IMR-90 (cell line): ENCODE measurements around the gene GANC. TPM values are rescaled to one million over a fixed set of nuclear protein-coding genes. Genes with fewer than 3 reads are reported as not detected.
A peak's percentile ranks its signal among the peaks of the same experiment; 100 is the strongest.

Source experiments
- ATAC-seq: fragments of 200-7000 bp; cut with Tn5 transposase; 2 replicates; pipeline ENCODE4 v1.9.1; 2020; ENCODE audit warnings: low read depth, mild to moderate bottlenecking, moderate library complexity
- BruUV-seq: library from RNA; stranded (reverse); fragments of 400-500 nt; replicated peaks from 2 replicates; lab custom pipeline; 2021; lab: Mats Ljungman, UMichigan
- CTCF ChIA-PET: fragments of 300-600 bp; formaldehyde crosslinking; extraction: SDS; loops from one replicate; lab custom pipeline; 2021; ENCODE audit warnings: antibody characterized with exemption; lab: Yijun Ruan, JAX
- POLR2A ChIA-PET: fragments of 300-600 bp; sonication (Branson Sonifier 250); formaldehyde crosslinking; loops from one replicate; lab custom pipeline; 2022; ENCODE audit warnings: antibody characterized with exemption; ENCODE audit not compliant: unreplicated experiment; lab: Charles Lee
- DNase-seq: peaks from one replicate; pipeline ENCODE4 v3.0.0; 2013
- H2AFZ ChIP-seq: replicated peaks from 2 replicates; pipeline ENCODE3; 2013; ENCODE audit warnings: low read length, mild to moderate bottlenecking; ENCODE audit not compliant: poor library complexity
- H2AK5ac ChIP-seq: 2 replicates; pipeline ENCODE4 v1.6.1; 2013; ENCODE audit warnings: low read depth, low read length, inconsistent platforms
- H2AK9ac ChIP-seq: replicated peaks from 2 replicates; pipeline ENCODE3; 2013; ENCODE audit warnings: mild to moderate bottlenecking, low read depth, low read length, moderate library complexity; ENCODE audit not compliant: poor library complexity
- H2BK120ac ChIP-seq: 2 replicates; pipeline ENCODE4 v1.6.1; 2013; ENCODE audit warnings: low read depth, low read length, inconsistent platforms
- H2BK15ac ChIP-seq: 3 replicates; pipeline ENCODE4 v1.6.1; 2013; ENCODE audit warnings: low read depth, low read length, inconsistent platforms
- H2BK20ac ChIP-seq: 2 replicates; pipeline ENCODE4 v1.6.1; 2013; ENCODE audit warnings: low read depth, mild to moderate bottlenecking, inconsistent platforms, low read length, moderate library complexity
- H2BK5ac ChIP-seq: 2 replicates; pipeline ENCODE4 v1.6.1; 2013; ENCODE audit warnings: mild to moderate bottlenecking, low read depth, low read length, inconsistent platforms; ENCODE audit not compliant: poor library complexity, severe bottlenecking
- H3K14ac ChIP-seq: replicated peaks from 2 replicates; pipeline ENCODE4 v1.6.1; 2013; ENCODE audit warnings: low read depth, low read length, inconsistent platforms
- H3K18ac ChIP-seq: 2 replicates; pipeline ENCODE4 v1.6.1; 2013; ENCODE audit warnings: low read depth, low read length, control low read depth
- H3K23ac ChIP-seq: 2 replicates; pipeline ENCODE4 v1.6.1; 2013; ENCODE audit warnings: low read depth, low read length, inconsistent platforms
- H3K27ac ChIP-seq: 2 replicates; pipeline ENCODE4 v1.5.1; 2013; ENCODE audit warnings: mild to moderate bottlenecking, control low read depth, low read length; ENCODE audit not compliant: insufficient read depth
- H3K27me3 ChIP-seq: 2 replicates; pipeline ENCODE4 v1.6.1; 2013; ENCODE audit warnings: low read length; ENCODE audit not compliant: control insufficient read depth, insufficient read depth
- H3K36me3 ChIP-seq: 2 replicates; pipeline ENCODE4 v1.6.1; 2013; ENCODE audit warnings: low read length, mixed read lengths; ENCODE audit not compliant: control insufficient read depth, insufficient read depth
- H3K4ac ChIP-seq: 2 replicates; pipeline ENCODE4 v1.6.1; 2013; ENCODE audit warnings: low read depth, low read length, inconsistent platforms
- H3K4me1 ChIP-seq: 2 replicates; pipeline ENCODE4 v1.6.1; 2013; ENCODE audit warnings: low read length, mixed read lengths; ENCODE audit not compliant: control insufficient read depth, insufficient read depth
- H3K4me2 ChIP-seq: 2 replicates; pipeline ENCODE4 v1.6.1; 2013; ENCODE audit warnings: low read depth, mild to moderate bottlenecking, control low read depth, low read length, moderate library complexity
- H3K4me3 ChIP-seq: 2 replicates; pipeline ENCODE4 v1.5.1; 2013; ENCODE audit warnings: low read depth, mild to moderate bottlenecking, control low read depth, low read length, moderate library complexity; ENCODE audit not compliant: insufficient read depth
- H3K56ac ChIP-seq: 2 replicates; pipeline ENCODE4 v1.6.1; 2013; ENCODE audit warnings: low read length, inconsistent platforms; ENCODE audit not compliant: insufficient read depth; ENCODE audit errors: extremely low read depth
- H3K79me1 ChIP-seq, 2 experiments: 2 replicates each; pipeline ENCODE4 v1.6.1; 2013; ENCODE audit warnings: low read length in 2 of 2, inconsistent platforms in 1 of 2, low read depth in 1 of 2
- H3K9ac ChIP-seq: 2 replicates; pipeline ENCODE4 v1.6.1; 2013; ENCODE audit warnings: low read depth, low read length, control low read depth
- H3K9me1 ChIP-seq: 2 replicates; pipeline ENCODE4 v1.6.1; 2013; ENCODE audit warnings: low read length, inconsistent platforms; ENCODE audit not compliant: insufficient read depth
- H3K9me3 ChIP-seq: 2 replicates; pipeline ENCODE4 v1.6.1; 2013; ENCODE audit warnings: low read length; ENCODE audit not compliant: control insufficient read depth, insufficient read depth
- H4K20me1 ChIP-seq: 2 replicates; pipeline ENCODE4 v1.6.1; 2013; ENCODE audit warnings: low read length, inconsistent platforms; ENCODE audit not compliant: insufficient read depth
- H4K5ac ChIP-seq: 2 replicates; pipeline ENCODE4 v1.6.1; 2013; ENCODE audit warnings: mild to moderate bottlenecking, low read depth, low read length, control low read depth
- H4K8ac ChIP-seq, 2 experiments: 2 replicates each; pipeline ENCODE4 v1.6.1; 2013; ENCODE audit warnings: low read depth in 2 of 2, low read length in 2 of 2, control low read depth in 1 of 2, inconsistent platforms in 1 of 2
- H4K91ac ChIP-seq: 2 replicates; pipeline ENCODE4 v1.6.1; 2013; ENCODE audit warnings: low read depth, low read length, inconsistent platforms; ENCODE audit not compliant: insufficient read depth
- BHLHE40 ChIP-seq: fragments of 150-350 bp; IDR thresholded peaks from 2 replicates; pipeline ENCODE4 v1.6.1; 2016; ENCODE audit warnings: mild to moderate bottlenecking, low read depth, low read length
- CEBPB ChIP-seq: IDR thresholded peaks from 2 replicates; pipeline ENCODE4 v1.6.1; 2012; ENCODE audit warnings: low read depth, low read length, improper control_type of control experiment
- CHD1 ChIP-seq: IDR thresholded peaks from 2 replicates; pipeline ENCODE4 v1.6.1; 2012; ENCODE audit warnings: low read depth, low read length, improper control_type of control experiment
- CTCF ChIP-seq: conservative IDR thresholded peaks from 2 replicates; pipeline ENCODE4 v1.5.1; 2012; ENCODE audit warnings: mild to moderate bottlenecking, low read depth, low read length, improper control_type of control experiment
- ELK1 ChIP-seq: fragments of 150-350 bp; IDR thresholded peaks from 2 replicates; pipeline ENCODE4 v1.6.1; 2016; ENCODE audit warnings: low read depth, mild to moderate bottlenecking, low read length, moderate library complexity, borderline replicate concordance
- FOS ChIP-seq: fragments of 150-350 bp; IDR thresholded peaks from 2 replicates; pipeline ENCODE4 v1.6.1; 2016; ENCODE audit warnings: low read depth, low read length
- MAFK ChIP-seq: IDR thresholded peaks from 2 replicates; pipeline ENCODE4 v1.6.1; 2012; ENCODE audit warnings: low read depth, low read length, improper control_type of control experiment
- MAZ ChIP-seq: IDR thresholded peaks from 2 replicates; pipeline ENCODE4 v1.6.1; 2012; ENCODE audit warnings: low read depth, mild to moderate bottlenecking, low read length, improper control_type of control experiment, moderate library complexity, borderline replicate concordance
- POLR2A ChIP-seq: IDR thresholded peaks from 2 replicates; pipeline ENCODE4 v1.6.1; 2012; ENCODE audit warnings: mild to moderate bottlenecking, low read depth, low read length
- RAD21 ChIP-seq: IDR thresholded peaks from 2 replicates; pipeline ENCODE4 v1.6.1; 2012; ENCODE audit warnings: low read length, improper control_type of control experiment
- RFX5 ChIP-seq: IDR thresholded peaks from 2 replicates; pipeline ENCODE4 v1.8.0; 2012; ENCODE audit warnings: low read depth, mild to moderate bottlenecking, low read length, moderate library complexity
- SMC3 ChIP-seq: fragments of 150-350 bp; IDR thresholded peaks from 2 replicates; pipeline ENCODE4 v1.6.1; 2016; ENCODE audit warnings: low read depth, mild to moderate bottlenecking, antibody characterized with exemption, low read length, moderate library complexity
- USF2 ChIP-seq: fragments of 150-350 bp; IDR thresholded peaks from 2 replicates; pipeline ENCODE4 v1.6.1; 2017; ENCODE audit warnings: mild to moderate bottlenecking, antibody characterized with exemption, low read length, low read depth
- WGBS, 2 experiments: methylation state at CpG; one replicate each; pipeline versions ENCODE4 v1.1.5 to v1.1.7; 2013; ENCODE audit warnings: missing lambda C conversion rate in 2 of 2; ENCODE audit not compliant: insufficient read length in 1 of 2; ENCODE audit errors: extremely low coverage in 2 of 2; 5-methylcytosine and 5-hydroxymethylcytosine counted together
- dilution Hi-C: fragments of 300-500 bp; cut with HindIII; formaldehyde crosslinking; loops from one replicate; pipeline ENCODE4 v1.14.3; 2018; ENCODE audit warnings: low sequenced_read_pairs; ENCODE audit not compliant: unreplicated experiment
- in situ Hi-C: fragments of 300-500 bp; cut with MboI; formaldehyde crosslinking; loops from 3 replicates; pipeline ENCODE4 v1.14.3; 2019; ENCODE audit warnings: low sequenced_read_pairs, inconsistent platforms, mixed read lengths
- intact Hi-C: fragments of 100-400 bp; cut with micrococcal nuclease; formaldehyde crosslinking; loops from 2 replicates; pipeline ENCODE4 v1.10.0; 2022
- polyA plus RNA-seq, 3 experiments: library from polyadenylated mRNA; depleted of rRNA; stranded (reverse); fragments of >200 nt; gene quantifications; 2 replicates each; pipeline ENCODE4 v1.2.3, GENCODE V29; 2012; ENCODE audit warnings: low replicate concordance in 1 of 3
- total RNA-seq: library from RNA; depleted of rRNA; stranded (reverse); fragments of >200 nt; gene quantifications from 2 replicates; pipeline ENCODE4 v1.2.3, GENCODE V29; 2012

GANC gene
- total and polyA plus RNA-seq, 2 of the 4 experiments (the other 2 are of a cell fraction) = 7.1 to 19.2 TPM

GRCh38 chr15:42273900-42274701 lies 1.1 kb downstream of the GANC start:
- Histone ChIP-seq H4K20me1 (no peaks in the 10 kb centered on the region; the same call in 1 of the 2 replicates), H2AK9ac (peak overlapping the region; percentile 97), H3K23ac (peak overlapping the region; percentile 85), H3K27me3 (no peaks in the 10 kb centered on the region), H2BK120ac (peak overlapping the region; percentile 78), H2BK20ac (peak overlapping the region; percentile 35; the same call in 1 of the 2 replicates), H3K79me1 (peaks cover 8 to 17% of the 10 kb centered on the region in 2 experiments; a peak in 3 of 4 replicates), H3K14ac (peak overlapping the region; percentile 88), H3K27ac (peak overlapping the region; percentile 90), H3K18ac (peak overlapping the region; percentile 73), H2AFZ (peak overlapping the region; percentile 97), H3K4me1 (peaks cover 5% of the 10 kb centered on the region; the same call in 1 of the 2 replicates), H3K9me1 (peaks cover under 1% of the 10 kb centered on the region; the same call in 1 of the 2 replicates), H3K4me2 (peak overlapping the region; percentile 83), H3K4ac (peak overlapping the region; percentile 97), H4K5ac (peak overlapping the region; percentile 76), H4K91ac (peak overlapping the region; percentile 92), H2BK5ac (peak overlapping the region; percentile 91), H3K9ac (peak overlapping the region; percentile 89), H3K36me3 (peaks cover under 1% of the 10 kb centered on the region; the same call in 1 of the 2 replicates), H2BK15ac (peak overlapping the region; percentile 41), H3K56ac (peak overlapping the region; percentile 94), H4K8ac (peak overlapping the region; percentile 90 to 96), H3K9me3 (no peaks in the 10 kb centered on the region), H3K4me3 (peak overlapping the region; percentile 78), H2AK5ac (peak overlapping the region; percentile 79)
- ATAC-seq (peak; percentile 3), DNase-seq (peak; percentile 67)
- CTCF ChIA-PET = no interaction called here
- dilution Hi-C loops = no loop called here
- BruUV-seq = TSS peak; percentile 84
- POLR2A ChIA-PET = interaction anchor here (0.5 to 1.0 kb wide), 5 partner anchors 8 to 211 kb away, joined by 3 to 4 read pairs (median 3); no protein-coding TSS in a partner anchor
- in situ Hi-C loops = no loop called here
- intact Hi-C loops = loop anchor here (1.0 to 10.0 kb wide), 3 partner anchors 111 to 181 kb away; no protein-coding TSS in a partner anchor
- WGBS, 2 experiments = 5% methylated on average over 4 of the region's 27 CpGs; no CpG with 5 or more reads in 1 of the 2 experiments
- TF ChIP-seq ELK1 (no peak), SMC3 (no peak), CHD1 (no peak), RFX5 (no peak), USF2 (no peak), BHLHE40 (peak; percentile 54; the same call in 1 of the 2 replicates), FOS (no peak), CTCF (no peak), CEBPB (no peak), MAZ (no peak), POLR2A (no peak), RAD21 (no peak), MAFK (no peak; the same call in 1 of the 2 replicates)
